ENCODE data around the gene SESN1.
A peak's percentile ranks its signal among the peaks of the same experiment; 100 is the strongest.

Gene SESN1

DNA sequence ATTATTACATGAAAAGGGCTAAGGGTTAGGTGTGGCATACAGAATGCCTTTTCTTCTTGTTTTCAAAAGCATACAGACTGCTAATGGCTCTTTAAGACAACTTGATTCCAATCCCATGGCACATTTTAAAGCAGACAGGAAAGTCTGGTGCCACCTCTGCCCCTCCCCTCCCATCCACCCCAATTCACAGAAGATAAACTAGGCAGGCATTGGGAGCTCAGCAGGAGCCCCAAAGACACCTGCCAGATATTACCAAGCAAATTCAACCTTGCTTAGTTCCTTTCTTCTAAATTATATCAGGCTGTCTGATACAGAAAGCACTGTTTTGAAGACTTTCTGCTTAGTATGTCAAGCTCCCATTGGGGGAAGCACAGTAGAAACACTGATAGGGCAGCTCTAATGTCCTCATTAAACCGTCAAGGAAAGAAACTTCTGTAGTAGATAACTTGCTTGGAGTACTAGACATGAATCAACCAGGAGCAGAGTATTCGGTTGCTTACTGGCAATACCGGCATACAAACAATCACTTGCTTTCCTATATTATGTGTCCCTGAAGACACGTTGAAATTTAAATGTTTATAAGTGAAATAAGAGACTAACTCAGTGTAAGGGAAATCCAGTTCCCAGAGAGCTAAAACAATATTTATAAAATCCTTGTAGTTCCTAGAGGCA lies 13.0 kb downstream of the SESN1 start:
- H3K4me3 ChIP-seq (ENCODE audit: low read depth, low read length), result no peak overlapping the region
- TF ChIP-seq, protein P1, sequence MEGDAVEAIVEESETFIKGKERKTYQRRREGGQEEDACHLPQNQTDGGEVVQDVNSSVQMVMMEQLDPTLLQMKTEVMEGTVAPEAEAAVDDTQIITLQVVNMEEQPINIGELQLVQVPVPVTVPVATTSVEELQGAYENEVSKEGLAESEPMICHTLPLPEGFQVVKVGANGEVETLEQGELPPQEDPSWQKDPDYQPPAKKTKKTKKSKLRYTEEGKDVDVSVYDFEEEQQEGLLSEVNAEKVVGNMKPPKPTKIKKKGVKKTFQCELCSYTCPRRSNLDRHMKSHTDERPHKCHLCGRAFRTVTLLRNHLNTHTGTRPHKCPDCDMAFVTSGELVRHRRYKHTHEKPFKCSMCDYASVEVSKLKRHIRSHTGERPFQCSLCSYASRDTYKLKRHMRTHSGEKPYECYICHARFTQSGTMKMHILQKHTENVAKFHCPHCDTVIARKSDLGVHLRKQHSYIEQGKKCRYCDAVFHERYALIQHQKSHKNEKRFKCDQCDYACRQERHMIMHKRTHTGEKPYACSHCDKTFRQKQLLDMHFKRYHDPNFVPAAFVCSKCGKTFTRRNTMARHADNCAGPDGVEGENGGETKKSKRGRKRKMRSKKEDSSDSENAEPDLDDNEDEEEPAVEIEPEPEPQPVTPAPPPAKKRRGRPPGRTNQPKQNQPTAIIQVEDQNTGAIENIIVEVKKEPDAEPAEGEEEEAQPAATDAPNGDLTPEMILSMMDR (IDR thresholded peaks at IDR 0.05; ENCODE audit: low read depth, low read length), result no peak

DNA sequence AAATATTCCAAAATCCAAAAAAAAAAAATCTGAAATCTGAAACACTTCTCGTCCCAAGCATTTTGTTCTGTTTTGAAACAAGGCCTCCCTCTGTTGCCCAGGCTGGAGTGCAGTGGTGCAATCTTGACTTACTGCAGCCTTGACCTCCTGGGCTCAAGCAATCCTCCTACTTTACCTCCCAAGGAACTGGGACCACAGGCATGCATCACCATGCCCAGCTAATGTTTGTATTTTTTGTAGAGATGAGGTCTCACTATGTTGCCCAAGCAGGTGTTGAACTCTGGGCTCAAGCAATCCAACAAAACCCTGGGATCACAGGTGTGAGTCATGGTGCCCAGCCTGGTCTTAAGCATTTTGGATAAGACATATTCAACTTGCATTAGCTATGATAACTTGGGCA lies 13.6 kb downstream of the SESN1 start:
- no peak overlapping the region for H3K4me3 ChIP-seq (ENCODE audit: low read depth, low read length)
- TF ChIP-seq, protein P1 (IDR thresholded peaks at IDR 0.05; ENCODE audit: low read depth, low read length), result no peak

DNA sequence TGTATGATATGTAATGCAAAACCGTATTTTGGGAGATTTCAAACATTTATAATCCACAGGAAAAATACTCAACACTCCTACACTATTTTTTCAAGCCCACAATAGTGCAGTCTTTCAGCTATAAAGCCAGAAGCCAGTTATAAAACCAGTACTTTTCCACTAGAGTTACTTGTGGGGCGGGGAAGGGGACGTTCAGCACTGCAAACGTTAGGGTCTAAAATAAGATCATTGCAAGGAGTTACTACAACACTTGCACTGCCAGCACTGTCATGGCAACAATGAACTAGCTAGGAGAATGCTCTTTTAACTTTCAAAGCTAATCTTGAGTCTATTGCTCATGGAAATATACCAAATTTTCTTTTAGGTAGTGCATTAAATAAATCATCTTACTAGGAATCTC lies 14.7 kb downstream of the SESN1 start:
- TF ChIP-seq, protein P1 (IDR thresholded peaks at IDR 0.05; ENCODE audit: low read depth, low read length), result no peak
- no peak overlapping the region for H3K4me3 ChIP-seq (ENCODE audit: low read depth, low read length)

DNA sequence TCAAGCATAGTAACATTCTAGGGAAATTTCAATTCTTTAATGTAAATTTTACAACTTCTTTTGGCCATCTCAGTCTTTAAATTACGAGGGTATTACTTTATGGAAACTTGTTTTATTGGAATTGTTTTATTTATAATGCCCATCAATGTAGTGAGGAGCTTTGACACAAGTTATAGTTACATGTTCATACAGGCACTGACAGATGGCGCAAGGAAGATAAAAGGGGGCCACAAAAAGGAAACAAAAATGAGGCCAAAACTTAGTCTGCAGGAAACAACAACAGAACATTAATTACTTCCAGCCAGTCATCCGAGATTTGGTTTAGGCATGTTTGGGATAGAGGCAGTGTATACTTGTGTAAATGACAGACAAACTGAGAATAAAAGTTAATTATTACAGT lies 18.3 kb downstream of the SESN1 start:
- no peak overlapping the region for H3K4me3 ChIP-seq (ENCODE audit: low read depth, low read length)
- TF ChIP-seq, protein P1 (IDR thresholded peaks at IDR 0.05; ENCODE audit: low read depth, low read length), result no peak

DNA sequence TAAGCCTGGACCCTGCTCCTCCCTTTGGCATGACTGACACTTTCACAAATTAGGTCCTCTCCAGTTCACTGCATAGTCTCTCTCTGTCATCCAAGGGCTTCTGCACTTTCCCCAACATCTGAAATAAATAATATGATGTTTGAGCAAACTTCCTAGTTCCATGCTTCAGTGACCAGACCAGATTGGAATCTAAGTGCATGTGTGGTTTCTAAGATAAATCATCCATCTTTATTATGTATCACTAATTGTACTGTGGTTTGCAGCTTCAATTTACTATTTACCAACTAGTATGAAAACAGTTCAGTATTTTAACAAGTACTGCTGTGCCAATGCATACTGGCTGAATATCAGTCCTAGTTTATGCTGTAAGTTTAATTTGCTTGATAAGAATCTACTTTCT lies 18.7 kb downstream of the SESN1 start:
- no peak overlapping the region for H3K4me3 ChIP-seq (ENCODE audit: low read depth, low read length)
- TF ChIP-seq, protein P1 (IDR thresholded peaks at IDR 0.05; ENCODE audit: low read depth, low read length), result no peak

DNA sequence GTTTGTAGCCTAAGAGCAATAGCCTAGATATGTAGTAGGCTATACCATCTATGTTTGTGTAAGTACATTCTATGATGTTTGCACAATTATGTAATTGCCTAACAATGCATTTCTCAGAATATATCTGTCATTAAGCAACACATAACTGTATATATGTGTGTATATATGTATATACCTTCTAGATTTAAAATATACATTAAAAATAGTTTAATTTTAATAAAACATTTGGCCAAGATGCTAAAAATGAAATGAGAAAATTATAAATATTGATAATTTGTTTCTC lies 20.6 kb downstream of the SESN1 start:
- TF ChIP-seq, protein P1 (IDR thresholded peaks at IDR 0.05; ENCODE audit: low read depth, low read length), result no peak
- H3K4me3 ChIP-seq (ENCODE audit: low read depth, low read length), result no peak overlapping the region

DNA sequence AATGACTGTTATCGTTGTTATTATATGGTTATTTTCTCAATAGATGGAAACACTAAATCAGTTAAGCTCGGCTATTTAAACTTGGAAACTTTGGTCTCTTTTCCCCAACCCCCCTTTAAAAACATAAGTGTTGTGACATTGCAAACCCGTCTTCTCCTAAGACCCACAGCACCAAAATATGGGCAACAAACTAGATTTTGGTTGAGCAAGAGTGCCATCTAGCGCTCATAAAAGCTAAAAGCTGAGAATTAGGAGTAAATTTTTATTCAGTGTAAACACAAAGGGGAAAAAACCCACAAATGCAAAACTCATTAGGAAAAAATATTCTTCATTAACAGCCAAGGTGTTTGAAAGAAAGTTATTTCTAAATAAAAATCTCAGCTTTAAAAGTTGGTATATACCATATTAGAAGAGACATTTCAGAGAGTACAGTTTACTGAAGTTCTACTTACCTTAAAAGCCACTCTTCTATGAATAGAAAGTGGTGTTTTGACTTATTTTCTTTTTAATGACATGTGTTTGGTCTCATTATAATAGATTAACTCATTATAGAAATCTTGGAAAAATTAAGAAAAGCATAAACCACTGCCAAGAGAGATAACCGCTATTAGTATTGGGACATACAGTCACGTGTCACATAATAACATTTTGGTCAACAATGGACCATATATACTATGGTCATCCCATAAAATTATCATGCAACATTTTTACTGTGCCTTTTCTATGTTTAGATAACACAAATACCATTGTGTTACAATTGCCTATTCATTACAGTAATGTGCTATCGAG lies 21.1 kb downstream of the SESN1 start:
- no peak overlapping the region for H3K4me3 ChIP-seq (ENCODE audit: low read depth, low read length)
- TF ChIP-seq, protein P1 (IDR thresholded peaks at IDR 0.05; ENCODE audit: low read depth, low read length), result peak; percentile 29; the same call in 1 of the 2 replicates
